ENCODE measurements around the gene TMEM91.
"Not testable (repeated sequence)": the region's sequence is repeated elsewhere in the genome, so short reads cannot be mapped to it uniquely, and the experiment has no call there.

DNA sequence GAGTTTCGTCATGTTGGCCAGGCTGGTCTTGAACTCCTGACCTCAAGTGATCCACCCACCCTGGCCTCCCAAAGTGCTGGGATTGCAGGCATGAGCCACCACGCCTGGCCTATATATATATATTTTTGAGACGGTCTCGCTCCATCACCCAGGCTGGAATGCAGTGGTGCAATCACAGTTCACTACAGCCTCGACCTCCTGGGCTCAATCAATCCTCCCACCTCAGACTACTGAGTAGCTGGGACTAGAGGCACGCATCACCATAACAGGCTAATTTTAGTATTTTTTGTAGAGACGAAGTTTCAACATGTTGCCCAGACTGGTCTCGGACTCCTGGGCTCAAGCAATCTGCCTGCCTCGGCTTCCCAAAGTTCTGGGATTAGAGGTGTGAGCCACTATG lies 29.4 kb upstream of the TMEM91 start:
- TF ChIP-seq, protein P1, sequence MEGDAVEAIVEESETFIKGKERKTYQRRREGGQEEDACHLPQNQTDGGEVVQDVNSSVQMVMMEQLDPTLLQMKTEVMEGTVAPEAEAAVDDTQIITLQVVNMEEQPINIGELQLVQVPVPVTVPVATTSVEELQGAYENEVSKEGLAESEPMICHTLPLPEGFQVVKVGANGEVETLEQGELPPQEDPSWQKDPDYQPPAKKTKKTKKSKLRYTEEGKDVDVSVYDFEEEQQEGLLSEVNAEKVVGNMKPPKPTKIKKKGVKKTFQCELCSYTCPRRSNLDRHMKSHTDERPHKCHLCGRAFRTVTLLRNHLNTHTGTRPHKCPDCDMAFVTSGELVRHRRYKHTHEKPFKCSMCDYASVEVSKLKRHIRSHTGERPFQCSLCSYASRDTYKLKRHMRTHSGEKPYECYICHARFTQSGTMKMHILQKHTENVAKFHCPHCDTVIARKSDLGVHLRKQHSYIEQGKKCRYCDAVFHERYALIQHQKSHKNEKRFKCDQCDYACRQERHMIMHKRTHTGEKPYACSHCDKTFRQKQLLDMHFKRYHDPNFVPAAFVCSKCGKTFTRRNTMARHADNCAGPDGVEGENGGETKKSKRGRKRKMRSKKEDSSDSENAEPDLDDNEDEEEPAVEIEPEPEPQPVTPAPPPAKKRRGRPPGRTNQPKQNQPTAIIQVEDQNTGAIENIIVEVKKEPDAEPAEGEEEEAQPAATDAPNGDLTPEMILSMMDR (conservative IDR thresholded peaks at IDR 0.05; ENCODE audit: low read length), result not testable (repeated sequence)
- not testable (repeated sequence) for TF ChIP-seq EZH2phosphoT487 (IDR thresholded peaks at IDR 0.05; ENCODE audit: borderline replicate concordance, low read depth, low read length)
